ENCODE measurements around the gene MRPS18C.
"Not testable (repeated sequence)": the region's sequence is repeated elsewhere in the genome, so short reads cannot be mapped to it uniquely, and the experiment has no call there.

Gene MRPS18C

GRCh38 chr4:83501671-83502070 is 45.8 kb downstream of the MRPS18C start:
- not testable (repeated sequence) for DNase-seq

GRCh38 chr4:83503974-83504373 is 48.1 kb downstream of the MRPS18C start:
- DNase-seq, result no peak

- no peak for DNase-seq
These were observed 48.6 kb downstream of the MRPS18C start for GRCh38 chr4:83504503-83504902.

- DNase-seq, result no peak
These were observed 49.1 kb downstream of the MRPS18C start for GRCh38 chr4:83504996-83505395.

GRCh38 chr4:83509156-83509585 is 53.3 kb downstream of the MRPS18C start:
- DNase-seq, result peak; percentile 23

- DNase-seq, result no peak
These were observed 54.6 kb downstream of the MRPS18C start for GRCh38 chr4:83510442-83510841.
